KG1 (cell line): ENCODE data around the gene FOXL3.
"Not testable (repeated sequence)": the region's sequence is repeated elsewhere in the genome, so short reads cannot be mapped to it uniquely, and the experiment has no call there.

Experiments used
- DNase-seq: peaks from one replicate; lab custom pipeline; 2025; lab: John Stamatoyannopoulos, UW

Gene FOXL3

GRCh38 chr7:255038-255435, 34.9 kb upstream of the FOXL3 start:
- no peak for DNase-seq

DNA sequence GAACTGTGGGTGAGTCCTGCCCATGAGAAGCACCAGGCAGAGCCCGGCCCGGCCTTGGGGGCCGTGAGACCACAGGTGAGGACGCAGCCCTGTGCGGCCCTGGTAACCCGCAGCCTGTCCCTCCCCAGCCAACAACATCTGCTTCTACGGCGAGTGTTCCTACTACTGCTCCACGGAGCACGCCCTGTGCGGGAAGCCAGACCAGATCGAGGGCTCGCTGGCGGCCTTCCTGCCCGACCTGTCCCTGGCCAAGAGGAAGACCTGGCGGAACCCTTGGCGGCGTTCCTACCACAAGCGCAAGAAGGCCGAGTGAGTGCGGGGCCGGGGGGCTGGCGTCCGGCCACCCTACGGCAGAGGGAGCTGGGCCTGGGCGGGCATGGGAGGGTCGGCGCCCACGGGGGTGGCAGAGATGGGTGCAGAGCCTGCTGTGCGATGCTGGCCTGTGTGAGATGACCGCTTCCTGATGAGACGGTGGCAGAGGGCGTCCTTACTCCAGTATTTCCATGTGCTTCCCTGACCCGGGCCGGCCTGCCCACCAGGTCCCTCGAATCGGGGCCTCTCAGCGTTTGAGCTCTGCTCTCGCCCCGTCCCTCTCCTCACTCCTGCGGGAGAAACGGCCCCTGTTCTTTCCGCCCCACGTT, 34.1 kb upstream of the FOXL3 start:
- no peak for DNase-seq

DNA sequence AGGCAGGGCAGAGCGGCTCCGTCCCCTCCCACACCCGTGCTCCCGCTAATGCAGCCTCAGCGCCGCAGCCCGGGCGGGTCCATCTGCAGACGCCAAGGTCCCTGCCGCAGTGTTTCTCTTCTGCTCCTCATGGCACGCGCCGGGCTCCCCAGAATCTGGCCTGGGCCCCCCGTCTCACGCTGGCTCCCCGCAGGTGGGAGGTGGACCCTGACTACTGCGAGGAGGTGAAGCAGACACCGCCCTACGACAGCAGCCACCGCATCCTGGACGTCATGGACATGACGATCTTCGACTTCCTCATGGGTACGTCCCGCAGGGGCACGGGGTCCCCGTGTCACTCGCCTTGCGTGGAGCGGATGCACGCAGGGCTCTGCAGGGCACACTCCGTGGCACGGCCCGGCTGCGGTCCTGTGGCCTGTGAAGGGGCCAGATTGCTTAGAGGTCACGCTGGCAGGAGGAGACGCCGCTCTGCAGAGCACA, 33.5 kb upstream of the FOXL3 start:
- no peak for DNase-seq

DNA sequence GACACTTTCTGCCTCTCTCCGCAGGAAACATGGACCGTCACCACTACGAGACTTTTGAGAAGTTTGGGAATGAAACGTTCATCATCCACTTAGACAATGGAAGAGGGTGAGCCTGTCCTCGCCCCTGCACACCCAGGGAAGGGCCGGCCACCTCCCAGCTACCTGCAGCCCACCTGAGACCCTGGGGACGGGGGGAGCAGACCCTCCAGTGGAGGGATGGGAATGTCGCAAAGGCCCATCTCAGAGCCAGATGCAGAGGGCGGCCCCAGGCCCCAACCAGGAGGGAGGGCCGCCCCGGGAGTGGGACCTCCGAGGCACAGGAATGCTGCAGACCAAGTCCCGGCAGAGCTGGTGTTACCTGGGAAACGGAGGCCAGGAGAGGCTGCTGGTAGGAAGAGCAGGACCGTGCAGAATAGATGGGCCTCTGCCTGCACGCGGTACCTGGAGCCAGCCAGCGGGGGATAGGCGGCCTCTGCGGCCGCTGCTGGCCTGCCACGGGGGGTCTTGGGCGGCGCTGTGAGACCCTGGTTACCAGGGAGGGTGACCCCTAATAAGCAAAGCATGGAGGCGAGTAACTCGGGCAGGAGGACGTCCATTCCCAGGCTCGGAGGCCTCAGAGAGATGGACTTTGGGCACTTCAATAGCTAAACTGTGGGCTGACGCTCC, 32.9 kb upstream of the FOXL3 start:
- DNase-seq: no peak

DNA sequence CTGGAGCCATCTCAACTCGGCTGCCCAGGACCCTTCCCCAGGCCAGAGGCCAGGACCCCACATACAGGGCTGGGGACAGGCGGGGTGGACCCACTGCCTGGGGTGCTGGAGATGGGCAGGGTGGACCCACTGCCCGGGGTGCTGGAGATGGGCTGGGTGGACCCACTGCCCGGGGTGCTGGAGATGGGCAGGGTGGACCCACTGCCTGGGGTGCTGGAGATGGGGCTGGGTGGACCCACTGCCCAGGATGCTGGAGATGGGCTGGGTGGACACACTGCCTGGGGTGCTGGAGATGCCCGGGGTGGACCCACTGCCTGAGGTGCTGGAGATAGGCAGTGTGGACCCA, 32.4 kb upstream of the FOXL3 start:
- no peak for DNase-seq

GRCh38 chr7:258476-259190, 31.3 kb upstream of the FOXL3 start:
- DNase-seq: no peak

DNA sequence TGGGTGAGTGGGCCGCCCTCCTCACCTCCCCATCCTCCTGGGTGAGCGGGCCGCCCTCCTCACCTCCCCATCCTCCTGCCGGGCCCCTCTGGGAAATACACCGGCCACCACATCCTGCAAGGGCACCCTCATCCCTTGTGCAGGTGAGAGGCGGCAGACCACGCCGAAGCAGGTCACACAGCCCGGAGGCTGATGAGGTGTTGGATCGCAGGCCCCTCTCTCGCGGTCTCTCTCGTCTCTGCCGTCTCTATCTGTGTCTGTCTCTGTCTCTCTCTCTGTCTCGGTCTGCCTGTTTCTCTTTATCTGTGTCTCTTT, 30.8 kb upstream of the FOXL3 start:
- DNase-seq: no peak

GRCh38 chr7:259751-260405, 30.1 kb upstream of the FOXL3 start:
- DNase-seq: no peak

DNA sequence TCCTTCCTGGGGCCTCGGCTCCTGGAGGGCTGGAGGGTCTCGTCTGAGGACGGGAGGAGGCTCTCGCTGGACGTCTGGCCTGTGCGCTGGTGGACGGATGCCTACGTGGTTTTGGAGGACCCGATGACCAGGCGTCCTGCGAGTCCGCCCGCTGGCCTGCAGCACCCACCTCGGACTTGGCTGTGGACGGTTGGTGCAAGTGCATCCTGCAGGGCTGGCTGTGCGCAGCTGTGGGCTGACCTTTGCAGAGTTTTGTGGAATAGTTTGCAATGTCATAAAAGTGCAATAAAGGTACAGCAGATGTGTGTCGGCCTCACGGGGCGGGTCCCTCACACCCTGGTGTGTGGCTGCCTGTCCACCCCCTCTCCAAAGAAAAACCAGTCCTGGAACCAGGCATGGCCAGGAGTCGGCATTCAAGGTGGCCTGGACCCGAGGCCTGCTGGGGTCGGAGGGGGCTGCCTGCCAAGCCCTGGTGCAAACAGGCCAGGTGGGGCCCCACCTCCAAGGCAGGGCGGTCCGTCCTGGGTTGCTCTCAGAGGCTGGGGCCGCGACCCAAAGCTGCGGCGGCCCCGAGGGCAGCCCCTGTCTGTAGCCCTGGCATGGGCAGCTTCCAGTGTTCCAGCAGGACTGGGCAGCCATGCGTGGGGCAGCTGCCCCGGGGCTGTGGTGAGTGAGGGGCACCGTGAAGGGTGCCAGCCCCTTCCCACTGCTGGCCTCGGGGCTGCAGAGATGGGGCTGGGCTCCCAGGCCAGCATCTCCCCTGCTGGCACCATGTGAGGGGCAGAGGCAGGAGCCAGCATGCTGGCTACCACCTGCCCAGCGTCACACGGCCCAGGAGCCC, 29.3 kb upstream of the FOXL3 start:
- DNase-seq: no peak

- DNase-seq: no peak
Measured at GRCh38 chr7:261341-262250, 28.4 kb upstream of the FOXL3 start.

DNA sequence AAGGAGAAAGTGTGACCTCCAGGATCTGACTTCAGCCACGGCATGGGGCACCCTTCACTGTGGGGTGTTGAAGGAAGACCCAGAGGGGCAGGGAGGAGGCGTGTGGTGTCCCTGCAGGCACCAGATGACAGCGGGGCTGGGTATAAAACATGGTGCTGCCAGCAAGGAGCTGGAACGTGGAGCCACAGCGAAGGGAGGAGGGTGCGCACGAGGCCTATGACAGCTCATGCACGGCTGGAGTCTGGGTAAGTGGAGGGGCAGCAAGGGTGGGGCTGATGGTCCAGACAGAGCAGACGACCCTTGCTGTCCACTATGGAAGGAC, 27.8 kb upstream of the FOXL3 start:
- no peak for DNase-seq

GRCh38 chr7:262631-263311, 27.2 kb upstream of the FOXL3 start:
- not testable (repeated sequence) for DNase-seq

GRCh38 chr7:263483-264351, 26.3 kb upstream of the FOXL3 start:
- not testable (repeated sequence) for DNase-seq

- DNase-seq: no peak
Measured at GRCh38 chr7:264541-265191, 25.3 kb upstream of the FOXL3 start.

DNA sequence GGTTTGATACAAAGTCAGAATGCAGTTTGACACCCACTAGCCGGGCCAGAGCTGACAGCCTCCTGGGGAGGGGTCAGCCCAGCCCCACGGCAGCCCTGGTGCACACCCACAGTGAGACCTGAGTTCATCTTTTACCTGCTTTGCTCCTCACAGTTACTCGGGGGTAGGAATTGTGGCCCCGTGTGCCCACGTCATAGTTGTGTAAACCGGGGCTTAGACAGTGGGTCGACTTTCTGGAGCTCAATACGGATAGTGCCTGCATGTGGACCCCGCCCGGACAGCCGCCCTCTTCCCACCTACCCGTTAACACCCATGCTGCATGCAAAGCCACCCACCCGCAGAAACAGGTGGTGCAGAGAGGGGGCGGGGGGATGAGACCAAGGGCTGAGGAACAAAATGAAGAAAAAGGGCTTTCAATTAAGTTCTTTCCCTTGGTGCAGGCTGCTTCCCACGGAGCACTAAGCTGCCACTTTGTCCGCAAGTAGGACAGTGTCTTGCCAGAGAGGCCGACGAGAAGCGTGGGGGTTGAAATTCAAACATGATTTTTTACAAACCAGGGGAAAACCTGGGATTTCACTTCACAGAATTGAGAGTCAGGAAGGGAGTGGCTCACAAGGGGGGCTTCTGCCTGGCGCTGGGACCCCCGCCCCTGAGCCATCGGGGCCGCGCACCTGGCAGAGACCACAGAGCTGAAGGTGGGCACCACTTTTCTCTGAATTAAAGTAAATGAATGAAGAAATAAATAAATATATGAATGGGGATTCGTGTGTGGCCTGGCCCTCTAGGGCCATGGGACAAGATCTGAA, 24.6 kb upstream of the FOXL3 start:
- DNase-seq: no peak

- no peak for DNase-seq
Measured at GRCh38 chr7:265998-266850, 23.7 kb upstream of the FOXL3 start.
